Activated T-helper 1 cell treated with Interleukin-2 at 50 U/mL for 16 hours (primary cell): Measurements from ENCODE around the gene ZDHHC18.
A peak's percentile ranks its signal among the peaks of the same experiment; 100 is the strongest.
"Not testable (repeated sequence)": the region's sequence is repeated elsewhere in the genome, so short reads cannot be mapped to it uniquely, and the experiment has no call there.

Source experiments
- DNase-seq: peaks from one replicate; pipeline ENCODE4 v3.0.0-alpha.2; 2020; ENCODE audit warnings: low read depth

ZDHHC18 gene

GRCh38 chr1:26833432-26834405, 7.2 kb downstream of the ZDHHC18 start:
- DNase-seq = peak; percentile 83

- DNase-seq = not testable (repeated sequence)
Measured at GRCh38 chr1:26837665-26838064, 11.2 kb downstream of the ZDHHC18 start.

GRCh38 chr1:26838474-26839338, 12.2 kb downstream of the ZDHHC18 start:
- DNase-seq = peak; percentile 22

GRCh38 chr1:26839339-26839722, 12.8 kb downstream of the ZDHHC18 start:
- no peak for DNase-seq

- DNase-seq = no peak
Measured at GRCh38 chr1:26839779-26840178, 13.3 kb downstream of the ZDHHC18 start.

- no peak for DNase-seq
Measured at GRCh38 chr1:26844424-26845196, 18.1 kb downstream of the ZDHHC18 start.

GRCh38 chr1:26847826-26848225, 21.3 kb downstream of the ZDHHC18 start:
- not testable (repeated sequence) for DNase-seq

GRCh38 chr1:26848499-26848898, 22.0 kb downstream of the ZDHHC18 start:
- DNase-seq = no peak

- DNase-seq = no peak
Measured at GRCh38 chr1:26848941-26849774, 22.7 kb downstream of the ZDHHC18 start.

- no peak for DNase-seq
Measured at GRCh38 chr1:26851106-26851684, 24.7 kb downstream of the ZDHHC18 start.

- DNase-seq = no peak
Measured at GRCh38 chr1:26852701-26853100, 26.2 kb downstream of the ZDHHC18 start.

GRCh38 chr1:26853156-26853555, 26.7 kb downstream of the ZDHHC18 start:
- peak; percentile 64 for DNase-seq

- no peak for DNase-seq
Measured at GRCh38 chr1:26853600-26853999, 27.1 kb downstream of the ZDHHC18 start.

- no peak for DNase-seq
Measured at GRCh38 chr1:26854906-26855305, 28.4 kb downstream of the ZDHHC18 start.

GRCh38 chr1:26855636-26856035, 29.1 kb downstream of the ZDHHC18 start:
- no peak for DNase-seq

- DNase-seq = no peak
Measured at GRCh38 chr1:26856181-26856580, 29.7 kb downstream of the ZDHHC18 start.

- DNase-seq = no peak
Measured at GRCh38 chr1:26856604-26857469, 30.3 kb downstream of the ZDHHC18 start.

GRCh38 chr1:26857473-26858060, 31.1 kb downstream of the ZDHHC18 start:
- DNase-seq = no peak

GRCh38 chr1:26858160-26858559, 31.7 kb downstream of the ZDHHC18 start:
- no peak for DNase-seq
